ENCODE data around the gene CATSPERZ.
"Not testable (repeated sequence)": the region's sequence is repeated elsewhere in the genome, so short reads cannot be mapped to it uniquely, and the experiment has no call there.

CATSPERZ gene

DNA sequence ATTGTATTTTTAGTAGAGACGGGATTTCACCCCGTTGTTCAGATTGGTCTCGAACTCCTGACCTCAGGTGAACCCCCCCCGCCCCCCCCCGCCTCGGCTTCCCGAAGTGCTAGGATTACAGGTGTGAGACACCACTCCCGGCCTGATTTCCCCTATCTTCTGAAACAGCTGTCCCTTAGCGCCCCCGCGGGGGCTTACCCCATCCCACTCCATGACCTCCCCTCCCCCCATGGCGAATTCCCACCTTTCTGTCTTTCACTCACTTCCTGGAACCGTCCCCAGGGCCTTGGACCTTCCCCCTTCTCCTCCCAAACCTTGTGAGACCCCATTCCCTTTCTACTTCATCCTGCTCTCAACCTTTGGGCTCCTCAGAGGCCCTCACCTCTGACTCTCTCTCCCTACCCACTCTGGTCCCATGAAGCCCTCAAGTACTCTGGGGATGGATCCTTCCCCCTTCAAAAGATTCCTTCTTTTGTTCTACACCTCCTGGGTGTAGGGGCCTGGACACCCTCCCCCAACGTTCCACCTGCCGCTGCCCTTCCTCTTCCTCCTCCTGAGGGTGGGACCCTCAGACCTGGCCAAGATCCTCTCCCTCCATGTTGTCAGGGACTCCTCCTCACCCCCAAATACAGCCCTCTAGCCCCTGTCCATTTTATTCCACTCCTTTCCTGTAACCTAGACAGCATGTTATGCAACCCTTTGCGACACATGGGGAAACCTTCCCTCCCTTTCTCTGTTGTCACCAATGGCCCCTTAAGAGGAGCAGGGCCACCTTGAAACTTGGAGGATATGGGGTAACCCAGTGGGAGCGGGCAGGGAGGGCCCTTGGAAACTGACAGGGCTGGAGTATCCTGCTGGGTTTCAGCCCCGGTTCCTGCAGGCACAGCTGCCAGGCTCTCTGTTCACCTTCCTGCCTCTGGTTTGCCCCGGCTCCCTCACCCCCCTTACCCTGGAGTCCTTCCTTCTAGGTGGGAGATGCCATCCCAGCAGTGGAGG, 18.9 kb downstream of the CATSPERZ start:
- DNase-seq (ENCODE audit: low spot score): no peak

DNA sequence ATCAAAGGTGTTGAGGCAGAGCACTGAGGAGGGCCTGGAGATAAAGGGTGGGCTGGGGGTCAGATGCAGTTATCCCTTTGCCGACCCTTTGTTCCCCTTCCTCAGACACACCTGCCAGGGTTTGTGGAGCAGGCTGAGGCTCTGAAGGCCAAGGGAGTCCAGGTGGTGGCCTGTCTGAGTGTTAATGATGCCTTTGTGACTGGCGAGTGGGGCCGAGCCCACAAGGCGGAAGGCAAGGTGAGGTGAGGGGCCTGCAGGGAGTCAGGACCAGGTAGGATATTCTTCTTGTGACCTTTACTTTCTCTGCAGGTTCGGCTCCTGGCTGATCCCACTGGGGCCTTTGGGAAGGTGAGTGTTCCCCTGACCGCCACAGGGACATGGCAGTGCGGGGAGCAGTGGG, 20.4 kb downstream of the CATSPERZ start:
- no peak for DNase-seq (ENCODE audit: low spot score)

DNA sequence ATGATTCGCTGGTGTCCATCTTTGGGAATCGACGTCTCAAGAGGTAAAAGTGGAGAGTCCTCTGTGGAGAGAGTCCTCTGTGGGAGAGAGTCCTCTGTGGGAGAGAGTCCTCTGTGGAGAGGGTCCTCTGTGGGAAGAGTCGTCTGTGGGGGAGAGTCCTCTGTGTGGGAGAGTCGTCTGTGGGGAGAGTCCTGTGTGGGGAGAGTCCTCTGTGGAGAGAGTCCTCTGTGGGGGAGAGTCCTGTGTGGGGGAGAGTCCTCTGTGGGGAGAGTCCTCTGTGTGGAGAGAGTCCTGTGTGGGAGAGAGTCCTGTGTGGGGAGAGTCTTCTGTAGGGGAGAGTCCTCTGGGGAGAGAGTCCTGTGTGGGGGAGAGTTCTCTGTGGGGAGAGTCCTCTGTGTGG, 20.9 kb downstream of the CATSPERZ start:
- DNase-seq (ENCODE audit: low spot score): no peak

DNA sequence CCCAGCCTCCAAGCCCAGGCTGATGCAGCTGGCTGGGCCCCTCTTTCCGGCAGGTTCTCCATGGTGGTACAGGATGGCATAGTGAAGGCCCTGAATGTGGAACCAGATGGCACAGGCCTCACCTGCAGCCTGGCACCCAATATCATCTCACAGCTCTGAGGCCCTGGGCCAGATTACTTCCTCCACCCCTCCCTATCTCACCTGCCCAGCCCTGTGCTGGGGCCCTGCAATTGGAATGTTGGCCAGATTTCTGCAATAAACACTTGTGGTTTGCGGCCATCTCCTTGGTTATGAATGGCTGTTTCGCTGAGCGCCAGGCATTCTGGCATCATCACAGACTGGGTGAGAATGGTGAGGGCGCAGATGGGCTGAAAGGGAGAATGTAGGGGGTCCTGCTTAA, 21.4 kb downstream of the CATSPERZ start:
- no peak for DNase-seq (ENCODE audit: low spot score)

DNA sequence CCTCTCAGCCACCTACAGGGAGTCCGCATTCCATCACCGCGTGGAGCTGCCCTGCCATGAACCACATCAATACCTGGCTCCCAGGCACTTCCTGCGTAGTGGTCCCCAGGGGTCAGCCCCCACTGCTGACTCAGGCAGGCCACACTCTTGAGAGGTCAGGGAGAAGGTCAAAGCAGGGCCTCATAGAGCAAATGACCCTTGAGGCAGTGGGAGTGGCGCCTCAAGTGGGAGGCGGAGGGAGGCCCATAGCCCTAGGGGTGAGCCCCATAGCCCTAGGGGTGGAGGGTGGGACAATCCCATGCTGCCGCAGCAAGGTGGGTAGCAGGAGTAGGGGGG, 22.7 kb downstream of the CATSPERZ start:
- no peak for DNase-seq (ENCODE audit: low spot score)

DNA sequence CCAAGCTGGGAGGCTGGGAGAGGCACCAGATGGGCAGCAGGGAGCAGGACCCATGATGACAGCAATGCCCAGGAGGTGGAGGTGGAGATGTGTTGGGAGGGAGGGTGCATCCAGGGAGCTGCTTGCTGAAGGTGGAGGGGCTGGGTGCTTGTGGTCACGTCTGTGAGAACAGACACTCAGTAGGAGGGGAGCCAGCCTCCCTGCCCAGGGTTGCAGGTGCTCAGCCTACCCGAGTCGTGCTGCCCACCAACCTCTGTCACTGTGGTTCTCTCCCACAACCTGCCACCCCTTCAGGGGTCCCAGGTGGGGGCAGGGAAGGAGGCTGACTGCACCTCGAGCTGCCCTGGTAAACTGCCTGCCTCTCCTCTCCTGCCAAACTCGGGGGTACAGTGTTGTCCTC, 23.2 kb downstream of the CATSPERZ start:
- DNase-seq (ENCODE audit: low spot score): no peak

DNA sequence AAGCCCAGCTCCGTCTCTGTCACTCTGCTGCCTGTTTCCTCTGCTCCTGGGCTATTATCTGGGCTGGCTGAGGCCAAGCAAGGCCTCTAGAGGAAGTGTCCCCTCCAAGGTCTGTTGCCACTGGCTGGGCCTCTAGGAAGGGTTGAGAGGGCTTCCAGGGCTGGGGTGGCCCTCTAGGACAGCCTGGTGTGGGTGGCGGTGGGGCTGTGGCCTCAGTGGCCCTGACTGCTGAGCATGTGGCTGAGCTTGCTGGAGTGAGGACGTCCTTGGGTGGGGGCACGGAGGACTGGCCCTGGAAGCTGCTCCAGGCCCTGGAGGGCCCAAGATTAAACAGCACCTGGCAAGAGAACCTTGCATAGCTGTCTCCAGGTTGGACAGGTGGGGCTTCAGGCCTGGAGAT, 23.8 kb downstream of the CATSPERZ start:
- not testable (repeated sequence) for DNase-seq (ENCODE audit: low spot score)

DNA sequence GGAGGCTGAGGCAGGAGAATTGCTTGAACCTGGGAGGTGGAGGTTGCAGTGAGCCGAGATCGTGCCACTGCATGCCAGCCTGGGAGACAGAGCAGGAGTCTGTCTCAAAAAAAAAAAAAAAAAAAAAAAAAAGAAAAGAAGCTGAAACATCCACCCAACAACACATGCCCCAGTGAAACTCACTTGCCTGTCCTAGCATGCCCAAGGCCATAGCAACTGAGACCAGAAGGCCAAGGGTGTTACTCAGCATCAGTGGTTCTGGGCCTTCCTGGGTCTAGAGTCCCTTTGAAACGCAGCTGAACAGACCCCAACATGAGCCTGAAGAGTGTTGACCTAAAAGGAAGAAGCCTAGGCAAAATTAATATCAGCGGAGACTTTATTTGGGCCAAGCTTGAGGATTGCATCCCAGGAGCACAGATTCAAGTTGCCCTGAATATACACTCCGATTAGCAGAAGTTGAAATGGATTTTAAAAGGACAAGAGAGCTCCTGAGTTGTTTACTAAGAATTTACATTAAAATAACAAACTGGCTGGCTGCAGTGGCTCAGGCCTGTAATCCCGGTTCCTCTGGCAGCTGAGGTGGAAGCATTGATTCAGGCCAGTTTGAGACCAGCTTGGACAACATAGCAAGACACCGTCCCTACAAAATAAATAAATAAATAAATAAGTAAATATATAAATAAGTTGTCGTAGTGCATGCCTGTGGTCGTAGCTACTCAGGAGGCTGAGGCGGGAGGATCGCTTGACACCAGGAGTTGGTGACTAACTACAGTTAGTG, 24.7 kb downstream of the CATSPERZ start:
- no peak for DNase-seq (ENCODE audit: low spot score)

DNA sequence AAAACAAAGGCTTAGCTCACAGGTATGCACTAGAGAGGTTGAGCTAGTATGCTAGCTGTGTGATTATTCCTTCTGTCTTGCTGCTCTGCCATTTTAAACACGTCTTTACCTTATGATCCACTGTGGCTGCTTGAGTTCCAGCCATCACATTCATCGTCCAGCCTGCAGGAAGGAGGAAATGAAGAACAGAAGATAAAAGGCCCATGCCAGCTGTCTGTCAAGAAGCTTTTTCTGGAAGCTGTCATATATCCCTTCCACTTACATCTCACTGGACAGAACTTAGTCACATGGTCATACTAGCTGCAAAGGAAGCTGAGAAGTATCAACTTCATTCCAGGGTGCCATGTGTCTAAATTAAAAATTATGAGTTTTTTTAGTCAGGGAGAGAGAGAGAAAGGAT, 27.2 kb downstream of the CATSPERZ start:
- DNase-seq (ENCODE audit: low spot score): no peak

DNA sequence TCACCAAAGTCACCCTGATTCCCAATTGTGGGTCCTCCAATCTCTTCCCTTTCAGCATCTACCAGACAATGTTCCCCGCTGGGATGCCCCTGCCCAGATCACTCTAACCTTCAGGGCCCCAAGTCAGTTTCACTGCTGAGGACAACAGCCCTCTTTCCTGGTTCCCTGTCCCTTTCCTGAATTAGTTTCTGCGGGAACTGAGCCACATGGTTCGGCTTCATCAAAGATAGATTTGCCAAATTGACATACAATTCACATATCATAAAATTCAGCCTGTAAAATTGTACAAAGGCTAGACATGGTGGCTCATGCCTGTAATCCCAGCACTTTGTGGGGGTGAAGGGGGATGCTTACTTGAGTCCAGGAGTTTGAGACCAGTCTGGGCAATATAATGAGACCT, 27.8 kb downstream of the CATSPERZ start:
- no peak for DNase-seq (ENCODE audit: low spot score)

DNA sequence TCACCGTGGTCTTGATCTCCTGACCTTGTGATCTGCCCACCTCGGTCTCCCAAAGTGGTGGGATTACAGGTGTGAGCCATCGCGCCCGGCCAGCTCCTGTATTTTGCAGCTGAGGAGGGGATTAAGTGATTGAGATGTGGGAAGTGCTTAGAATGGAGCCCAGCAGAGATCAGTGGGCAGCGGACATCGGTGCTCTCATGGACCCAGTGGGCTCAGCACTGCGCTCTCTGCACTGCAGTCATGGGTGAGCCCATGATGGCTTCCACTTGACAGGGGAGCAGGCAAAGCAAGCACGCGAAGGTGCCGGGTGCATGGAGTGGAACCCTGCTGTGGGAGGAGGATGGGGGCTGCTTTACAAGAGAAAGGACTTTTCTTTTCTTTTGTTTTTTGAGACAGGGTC, 30.7 kb downstream of the CATSPERZ start:
- DNase-seq (ENCODE audit: low spot score): no peak

DNA sequence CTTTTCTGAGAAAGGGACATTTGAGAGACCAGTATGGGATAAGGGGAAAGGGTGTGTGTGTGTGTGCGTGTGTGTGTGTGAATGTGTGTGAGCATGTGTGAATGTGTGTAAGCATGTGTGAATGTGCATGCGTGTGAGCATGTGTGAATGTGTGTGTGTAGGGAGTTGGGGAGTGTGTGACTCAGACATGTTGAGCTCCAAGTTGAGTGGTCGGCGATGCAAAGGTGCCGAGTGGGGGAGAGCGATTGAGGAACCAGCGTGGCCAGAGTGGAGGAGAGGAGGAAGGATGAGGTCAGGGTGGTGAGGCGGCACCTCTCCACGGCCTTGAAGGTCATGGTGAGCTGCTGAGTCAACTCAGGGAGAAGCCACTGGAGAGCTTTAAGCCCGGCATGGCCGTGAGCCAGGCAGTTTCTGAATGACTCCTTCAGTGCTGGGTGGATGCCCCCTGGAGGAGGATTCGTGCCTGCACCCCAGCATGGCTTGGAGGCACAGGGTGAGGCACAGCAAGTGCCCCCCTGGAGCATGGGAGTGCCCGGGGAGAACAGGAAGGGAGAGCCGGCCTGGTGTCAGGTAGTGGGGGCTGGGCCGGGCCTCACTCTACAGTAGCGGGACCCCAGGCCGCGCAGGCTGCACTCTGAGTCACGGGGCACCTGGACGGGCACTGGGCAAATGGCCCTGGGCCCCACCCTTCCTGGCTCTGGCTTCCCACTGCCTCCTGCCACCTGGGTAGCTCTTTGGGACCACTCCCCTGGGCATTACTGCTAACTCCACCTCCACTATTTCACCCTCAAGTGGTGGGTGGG, 31.6 kb downstream of the CATSPERZ start:
- peak; percentile 53 for DNase-seq (ENCODE audit: low spot score)

DNA sequence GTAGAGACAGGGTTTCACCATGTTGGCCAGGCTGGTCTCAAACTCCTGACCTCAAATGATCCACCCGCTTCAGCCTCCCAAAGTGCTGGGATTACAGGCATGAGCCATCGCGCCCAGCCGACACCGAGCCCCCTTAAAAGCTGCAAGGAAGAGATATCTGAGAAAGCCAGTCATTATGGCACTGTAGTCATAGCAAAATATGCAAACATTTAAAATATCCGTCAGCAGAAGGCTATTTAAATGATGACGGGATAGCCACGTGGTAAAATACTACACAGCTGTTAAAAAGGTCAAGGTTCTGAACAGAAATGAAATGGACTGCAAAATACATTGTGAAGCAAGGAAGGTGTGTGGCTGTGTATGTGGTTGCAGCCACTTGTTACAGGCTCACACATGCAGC, 33.4 kb downstream of the CATSPERZ start:
- no peak for DNase-seq (ENCODE audit: low spot score)

DNA sequence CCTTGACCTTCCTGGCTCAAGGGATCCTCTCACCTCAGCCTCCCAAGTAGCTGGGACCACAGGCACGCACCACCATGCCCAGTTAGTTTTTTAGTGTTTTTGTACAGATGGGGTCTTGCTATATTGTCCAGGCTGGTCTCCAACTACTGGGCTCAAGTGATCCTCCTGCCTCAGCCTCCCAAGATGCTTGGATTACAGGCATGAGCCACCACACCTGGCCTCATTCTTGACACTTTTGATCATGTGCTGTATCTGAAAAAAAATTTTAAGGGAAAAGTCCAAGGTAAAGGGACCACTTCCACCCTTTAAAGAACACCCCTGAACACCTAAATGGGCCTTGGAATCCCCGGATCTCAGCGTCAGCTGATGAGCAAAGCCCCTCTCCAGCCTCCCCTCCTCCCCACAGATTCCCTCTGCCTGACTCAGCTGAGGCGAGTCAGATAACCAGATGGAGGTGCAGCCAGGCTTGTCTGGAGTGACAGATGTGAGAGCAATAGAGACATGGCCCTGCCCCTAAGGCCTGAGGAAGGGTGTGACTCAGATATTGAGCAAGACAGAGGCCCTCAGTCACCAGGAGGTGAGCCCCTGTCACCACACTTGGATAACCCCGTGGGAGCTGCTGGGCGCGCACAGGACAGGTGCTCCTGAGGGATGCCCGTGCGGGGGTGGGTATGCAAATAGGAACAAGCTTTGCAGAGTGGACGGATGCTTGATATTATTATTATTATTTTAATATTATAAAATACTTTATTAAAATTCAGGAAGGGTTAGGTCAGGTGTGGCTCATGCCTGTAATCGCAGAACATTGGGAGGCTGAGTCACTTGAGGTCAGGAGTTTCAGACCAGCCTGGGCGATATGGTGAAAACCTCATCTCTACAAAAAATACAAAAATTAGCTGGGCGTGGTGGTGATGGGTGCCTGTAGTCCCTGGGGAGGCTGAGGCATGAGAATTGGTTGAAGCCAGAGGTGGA, 34.9 kb downstream of the CATSPERZ start:
- DNase-seq (ENCODE audit: low spot score): peak; percentile 79

DNA sequence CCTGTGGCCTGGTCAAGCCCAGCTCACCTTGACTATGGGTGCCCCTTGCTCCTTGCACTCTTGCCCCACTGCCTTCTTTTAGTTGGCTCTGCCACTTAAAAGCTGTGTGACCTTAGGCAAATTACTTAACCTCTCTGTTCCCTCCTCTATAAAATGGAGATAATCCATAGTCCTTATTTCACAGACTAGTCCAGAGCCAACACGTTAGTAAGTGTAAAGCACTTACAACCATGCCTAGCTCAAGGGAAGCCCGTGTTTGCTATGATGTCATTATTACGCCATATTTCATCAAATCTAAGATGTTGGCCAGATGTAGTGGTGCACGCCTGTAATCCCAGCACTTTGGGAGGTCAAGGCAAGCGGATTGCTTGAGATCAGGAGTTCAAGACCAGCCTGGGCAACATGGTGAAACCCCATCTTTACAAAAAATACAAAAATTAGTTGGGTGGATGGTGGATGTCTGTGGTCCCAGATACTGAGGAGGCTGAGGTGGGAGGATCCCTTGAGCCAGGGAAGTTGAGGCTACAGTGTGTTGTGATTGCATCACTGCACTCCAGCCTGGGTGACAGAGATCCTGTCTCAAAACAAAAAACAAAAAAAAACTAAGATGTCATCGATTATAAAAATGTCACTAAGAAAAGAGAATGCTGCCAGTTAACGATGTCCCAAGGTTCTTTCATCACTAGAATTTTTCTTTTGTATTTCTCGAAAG, 37.5 kb downstream of the CATSPERZ start:
- DNase-seq (ENCODE audit: low spot score): no peak

DNA sequence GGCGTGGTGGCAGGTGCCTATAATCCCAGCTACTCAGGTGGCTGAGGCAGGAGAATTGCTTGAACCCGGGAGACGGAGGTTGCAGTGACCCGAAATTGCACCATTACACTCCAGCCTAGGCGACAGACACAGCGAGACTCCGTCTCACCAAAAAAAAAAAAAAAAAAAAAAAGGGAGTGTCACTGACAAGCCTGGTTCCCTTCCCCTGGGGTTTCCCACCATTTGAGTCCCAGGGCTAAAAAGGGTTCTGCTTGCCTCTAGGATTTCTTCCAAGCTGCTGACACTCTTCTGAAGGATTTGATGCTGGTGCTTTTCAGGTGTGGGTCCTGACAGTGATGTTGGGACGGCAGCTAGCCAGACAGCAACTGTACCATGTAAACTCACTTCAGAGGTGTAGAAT, 38.6 kb downstream of the CATSPERZ start:
- no peak for DNase-seq (ENCODE audit: low spot score)

DNA sequence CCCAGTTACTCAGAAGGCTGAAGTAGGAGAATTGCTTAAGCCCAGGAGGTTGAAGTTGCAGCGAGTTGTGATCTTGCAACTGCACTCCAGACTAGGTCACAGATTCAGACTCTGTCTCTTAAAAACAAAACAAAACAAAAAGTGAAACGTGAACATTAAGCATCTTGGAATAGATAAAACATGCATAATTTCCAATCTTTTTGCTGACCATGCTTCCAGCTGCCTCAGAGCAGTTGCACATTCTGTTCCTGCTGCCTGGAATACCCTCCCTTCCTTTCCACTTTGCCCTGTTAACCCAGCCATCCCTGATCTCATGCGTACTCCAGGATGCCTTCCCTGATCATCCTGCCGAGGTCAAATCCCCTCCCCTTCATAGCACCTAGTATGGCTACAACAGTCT, 39.1 kb downstream of the CATSPERZ start:
- DNase-seq (ENCODE audit: low spot score): no peak

DNA sequence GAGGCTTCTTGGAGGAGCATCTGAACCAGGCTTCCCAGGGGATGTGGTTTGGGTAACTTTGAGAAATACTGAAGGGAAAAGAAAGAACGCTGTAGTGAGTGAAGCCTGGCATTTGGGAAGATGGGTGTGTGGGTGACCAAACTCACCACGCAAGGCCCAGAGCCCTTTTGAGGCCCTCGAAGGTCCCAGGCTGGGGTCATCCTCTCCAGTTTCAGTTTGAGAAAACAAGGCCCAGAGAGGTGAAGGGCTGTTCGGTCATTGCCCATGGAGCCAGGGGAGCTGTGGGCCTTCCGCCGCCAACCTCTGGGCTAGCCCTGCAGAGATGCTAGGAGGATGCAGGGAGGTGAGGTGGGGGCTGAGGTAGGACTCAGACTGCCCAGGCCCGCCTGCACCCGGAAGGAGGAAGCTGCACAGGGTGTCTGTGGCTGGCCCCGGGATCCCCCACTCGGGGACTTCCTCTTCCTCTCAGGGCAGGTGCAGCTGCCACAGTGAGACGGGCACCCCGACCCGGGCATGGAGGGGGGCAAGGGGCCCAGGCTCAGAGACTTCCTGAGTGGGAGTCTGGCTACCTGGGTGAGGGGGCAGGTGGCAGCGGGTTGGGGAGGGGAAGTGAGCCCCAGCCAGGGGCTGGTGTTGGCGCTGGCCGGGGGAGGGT, 39.7 kb downstream of the CATSPERZ start, which contains the start of gene CCDC88B:
TSS of gene CCDC88B (plus strand) at position 451 of the 655 bp plus-strand sequence. CDS start at position 514, 63 bp downstream.
- no peak for DNase-seq (ENCODE audit: low spot score)

DNA sequence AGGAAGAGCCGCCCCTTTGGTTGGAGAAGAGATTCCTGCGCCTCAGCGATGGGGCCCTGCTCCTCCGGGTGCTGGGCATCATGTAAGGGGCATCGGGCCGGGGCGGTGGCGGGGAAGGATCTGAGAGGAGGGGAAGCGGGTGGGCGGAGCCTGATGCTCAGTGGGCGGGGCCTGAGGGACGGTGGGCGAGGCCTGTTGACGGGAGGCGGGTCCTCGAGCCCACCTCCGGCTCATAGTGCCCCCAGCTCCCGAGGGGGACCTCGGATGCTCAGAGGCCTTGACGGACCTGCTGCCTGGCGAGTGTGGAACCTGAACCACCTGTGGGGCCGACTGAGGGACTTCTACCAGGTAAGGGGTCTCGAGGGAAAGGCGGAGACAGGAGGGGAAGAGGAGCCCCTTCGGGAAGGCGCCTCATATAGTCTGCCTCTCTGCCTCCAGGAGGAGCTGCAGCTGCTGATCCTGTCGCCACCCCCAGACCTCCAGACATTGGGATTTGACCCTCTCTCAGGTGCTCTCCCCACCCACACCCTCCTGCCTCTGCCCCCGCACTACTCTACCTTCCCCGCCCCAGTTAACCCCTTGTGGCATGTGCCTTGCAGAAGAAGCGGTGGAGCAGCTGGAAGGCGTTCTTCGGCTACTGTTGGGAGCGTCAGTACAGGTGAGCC, 40.6 kb downstream of the CATSPERZ start:
- peak; percentile 55 for DNase-seq (ENCODE audit: low spot score)

Measured in SK-N-DZ (cell line).